ENCODE results near the gene MAT2A. TPM values are rescaled to one million over a fixed set of nuclear protein-coding genes. Genes with fewer than 3 reads are reported as not detected.

MAT2A gene
- total RNA-seq, 1 donor from 2014 or later, result 281 TPM

DNA sequence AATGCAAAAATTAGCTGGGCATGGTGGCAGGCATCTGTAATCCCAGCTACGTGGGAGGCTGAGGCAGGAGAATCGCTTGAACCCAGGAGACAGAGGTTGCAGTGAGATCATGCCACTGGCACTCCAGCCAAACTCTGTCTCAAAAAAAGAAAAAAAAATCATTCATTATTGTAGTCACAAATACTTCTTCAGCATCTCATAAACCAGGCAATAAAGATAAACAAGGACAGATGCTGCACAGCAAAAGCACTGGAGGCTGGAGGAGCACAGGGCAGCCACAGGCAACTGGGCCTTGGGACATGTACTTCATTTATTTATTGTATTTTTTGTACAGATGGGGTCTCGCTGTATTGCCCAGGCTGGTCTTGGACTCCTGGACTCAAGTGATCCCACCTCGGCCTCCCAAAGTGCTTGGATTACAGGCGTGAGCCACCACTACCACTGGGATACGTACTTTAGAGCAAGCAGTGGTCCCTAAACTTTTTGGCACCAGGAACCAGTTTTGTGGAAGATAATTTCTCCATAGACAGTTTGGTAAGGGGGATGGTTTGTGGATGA is 16.8 kb upstream of the MAT2A start:
- no peak for DNase-seq (ENCODE audit: low spot score, unreplicated experiment)
- H3K27ac Mint-ChIP-seq, result no peak overlapping the region
- H3K4me1 Mint-ChIP-seq (ENCODE audit: low read depth), result peaks cover 26% of the 10 kb centered on the region
- no peaks in the 10 kb centered on the region for H3K27me3 Mint-ChIP-seq
- H3K9me3 Mint-ChIP-seq (ENCODE audit: low read depth), result no peaks in the 10 kb centered on the region
- TF ChIP-seq, protein P1, sequence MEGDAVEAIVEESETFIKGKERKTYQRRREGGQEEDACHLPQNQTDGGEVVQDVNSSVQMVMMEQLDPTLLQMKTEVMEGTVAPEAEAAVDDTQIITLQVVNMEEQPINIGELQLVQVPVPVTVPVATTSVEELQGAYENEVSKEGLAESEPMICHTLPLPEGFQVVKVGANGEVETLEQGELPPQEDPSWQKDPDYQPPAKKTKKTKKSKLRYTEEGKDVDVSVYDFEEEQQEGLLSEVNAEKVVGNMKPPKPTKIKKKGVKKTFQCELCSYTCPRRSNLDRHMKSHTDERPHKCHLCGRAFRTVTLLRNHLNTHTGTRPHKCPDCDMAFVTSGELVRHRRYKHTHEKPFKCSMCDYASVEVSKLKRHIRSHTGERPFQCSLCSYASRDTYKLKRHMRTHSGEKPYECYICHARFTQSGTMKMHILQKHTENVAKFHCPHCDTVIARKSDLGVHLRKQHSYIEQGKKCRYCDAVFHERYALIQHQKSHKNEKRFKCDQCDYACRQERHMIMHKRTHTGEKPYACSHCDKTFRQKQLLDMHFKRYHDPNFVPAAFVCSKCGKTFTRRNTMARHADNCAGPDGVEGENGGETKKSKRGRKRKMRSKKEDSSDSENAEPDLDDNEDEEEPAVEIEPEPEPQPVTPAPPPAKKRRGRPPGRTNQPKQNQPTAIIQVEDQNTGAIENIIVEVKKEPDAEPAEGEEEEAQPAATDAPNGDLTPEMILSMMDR (IDR thresholded peaks at IDR 0.05; ENCODE audit: unreplicated experiment), result no peak
- no peak overlapping the region for H3K4me3 Mint-ChIP-seq (ENCODE audit: low read depth)
- no peaks in the 10 kb centered on the region for H3K36me3 Mint-ChIP-seq (ENCODE audit: insufficient read depth)

DNA sequence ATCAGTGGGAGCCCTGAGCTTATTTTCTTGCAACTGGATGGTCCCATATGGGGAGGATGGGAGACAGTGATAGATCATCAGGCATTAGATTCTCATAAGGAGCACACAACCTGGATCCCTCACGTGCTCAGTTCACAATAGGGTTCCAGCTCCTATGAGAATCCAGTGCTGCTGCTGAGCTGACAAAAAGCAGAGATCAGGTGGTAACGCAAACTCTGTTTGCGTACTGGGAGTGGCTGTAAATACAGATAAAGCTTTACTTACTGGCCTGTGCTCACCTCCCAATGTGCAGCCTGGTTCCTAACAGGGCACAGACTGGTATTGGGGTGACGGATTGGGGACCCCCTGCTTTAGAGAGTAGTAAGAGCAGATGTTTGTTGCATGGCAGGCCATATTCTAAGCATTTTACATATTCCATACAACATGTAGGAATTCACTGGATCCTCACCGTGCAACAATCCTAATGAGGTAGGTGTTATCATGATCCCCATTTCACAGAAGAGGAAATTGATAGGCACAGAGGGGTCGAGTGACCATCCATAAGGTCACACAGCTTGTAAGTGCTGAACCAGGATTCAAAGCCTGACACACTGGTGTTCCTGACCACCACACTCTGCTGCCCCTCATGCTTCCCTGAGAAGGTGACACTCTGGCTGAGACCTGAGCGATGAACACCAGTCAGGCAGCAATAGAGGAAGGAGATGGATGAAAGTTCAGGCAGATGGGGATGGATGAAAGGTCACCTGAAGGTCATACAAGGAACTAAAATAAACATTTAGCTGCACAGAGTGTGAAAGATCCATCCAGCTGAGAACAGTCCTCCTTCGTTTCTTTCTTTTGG is 15.7 kb upstream of the MAT2A start:
- no peaks in the 10 kb centered on the region for H3K36me3 Mint-ChIP-seq (ENCODE audit: insufficient read depth)
- TF ChIP-seq, protein P1 (IDR thresholded peaks at IDR 0.05; ENCODE audit: unreplicated experiment), result no peak
- peaks cover 27% of the 10 kb centered on the region for H3K4me1 Mint-ChIP-seq (ENCODE audit: low read depth)
- no peak overlapping the region for H3K4me3 Mint-ChIP-seq (ENCODE audit: low read depth)
- DNase-seq (ENCODE audit: low spot score, unreplicated experiment), result no peak
- H3K27me3 Mint-ChIP-seq, result no peaks in the 10 kb centered on the region
- no peaks in the 10 kb centered on the region for H3K9me3 Mint-ChIP-seq (ENCODE audit: low read depth)
- no peak overlapping the region for H3K27ac Mint-ChIP-seq

DNA sequence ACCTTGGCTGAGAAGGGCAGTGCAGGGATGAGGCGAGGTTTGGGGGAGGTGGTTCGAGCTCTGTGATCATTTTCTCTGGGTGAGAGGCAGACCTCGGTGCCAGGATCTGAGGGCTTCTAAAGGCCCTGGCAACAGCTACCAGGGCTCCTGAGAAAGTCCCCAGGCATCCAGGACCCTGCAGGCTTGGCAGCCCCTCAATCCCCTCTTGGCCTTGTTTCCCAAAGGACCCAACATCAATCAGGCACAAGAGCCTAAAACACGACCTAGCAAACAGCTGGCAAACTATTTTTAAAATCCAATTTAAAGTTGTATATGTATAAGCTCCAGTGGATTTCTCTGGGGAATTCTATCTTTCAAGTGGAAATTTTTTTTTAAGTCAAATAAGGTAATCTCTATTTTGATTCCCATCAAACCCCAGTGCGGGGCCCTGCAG is 15.0 kb upstream of the MAT2A start:
- Mint-ChIP-seq H3K9me3 (ENCODE audit: low read depth) (no peaks in the 10 kb centered on the region), H3K4me1 (ENCODE audit: low read depth) (peaks cover 27% of the 10 kb centered on the region), H3K4me3 (ENCODE audit: low read depth) (no peak overlapping the region), H3K27me3 (no peaks in the 10 kb centered on the region), H3K27ac (peak overlapping the region; percentile 43), H3K36me3 (ENCODE audit: insufficient read depth) (no peaks in the 10 kb centered on the region)
- TF ChIP-seq, protein P1 (IDR thresholded peaks at IDR 0.05; ENCODE audit: unreplicated experiment), result no peak
- DNase-seq (ENCODE audit: low spot score, unreplicated experiment), result no peak

DNA sequence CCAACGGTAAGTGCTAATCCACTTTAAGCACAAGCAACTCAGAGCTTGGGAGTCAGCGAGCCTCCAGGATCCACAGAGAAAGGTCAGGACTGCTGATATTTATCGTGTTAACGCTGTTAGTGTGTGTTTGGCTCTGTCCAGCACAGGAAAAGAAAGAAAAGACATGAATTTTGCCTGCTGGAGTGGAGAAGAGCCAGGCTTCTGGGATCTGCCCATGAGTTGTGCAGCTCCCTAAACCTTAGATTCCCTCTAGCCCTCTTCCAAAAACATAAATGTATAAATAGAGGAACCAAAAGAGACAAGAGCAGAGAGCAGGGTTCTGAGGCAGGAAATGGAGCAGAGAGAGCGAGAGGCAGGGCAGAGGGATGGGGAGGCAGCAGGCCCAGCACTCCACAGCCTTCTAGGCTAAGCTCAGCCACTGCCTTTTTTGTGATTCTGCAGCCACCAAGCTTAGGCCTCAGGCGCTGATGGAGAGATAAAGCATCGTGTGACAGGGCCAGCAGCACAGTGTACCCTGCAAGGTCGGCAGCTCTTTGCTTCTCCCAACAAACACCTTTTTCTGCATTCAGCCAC is 14.5 kb upstream of the MAT2A start:
- H3K27ac Mint-ChIP-seq, result peak overlapping the region; percentile 43
- H3K9me3 Mint-ChIP-seq (ENCODE audit: low read depth), result no peaks in the 10 kb centered on the region
- H3K4me3 Mint-ChIP-seq (ENCODE audit: low read depth), result no peak overlapping the region
- DNase-seq (ENCODE audit: low spot score, unreplicated experiment), result no peak
- H3K27me3 Mint-ChIP-seq, result no peaks in the 10 kb centered on the region
- H3K4me1 Mint-ChIP-seq (ENCODE audit: low read depth), result peaks cover 27% of the 10 kb centered on the region
- TF ChIP-seq, protein P1 (IDR thresholded peaks at IDR 0.05; ENCODE audit: unreplicated experiment), result no peak
- H3K36me3 Mint-ChIP-seq (ENCODE audit: insufficient read depth), result no peaks in the 10 kb centered on the region

DNA sequence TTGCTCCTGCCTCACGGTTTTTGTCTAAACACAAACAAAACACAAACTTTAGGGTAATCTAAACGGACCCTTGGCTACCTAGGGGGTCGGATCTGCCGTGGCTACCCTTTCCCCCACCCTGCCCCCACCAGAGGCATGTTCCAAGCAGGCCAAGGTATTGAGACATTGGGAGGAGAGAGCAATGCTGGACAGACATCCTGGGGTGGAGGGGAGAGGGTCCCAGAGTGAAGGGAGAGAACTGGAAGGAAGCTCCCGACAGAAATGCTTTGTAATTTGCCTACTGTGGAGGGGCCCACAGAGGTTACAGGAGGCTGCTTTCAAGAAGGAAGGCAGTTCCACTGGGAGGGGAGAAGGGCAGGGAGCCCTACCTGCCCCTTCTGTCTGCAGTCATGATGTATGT is 13.9 kb upstream of the MAT2A start:
- TF ChIP-seq, protein P1 (IDR thresholded peaks at IDR 0.05; ENCODE audit: unreplicated experiment), result no peak
- Mint-ChIP-seq H3K27ac (no peak overlapping the region), H3K9me3 (ENCODE audit: low read depth) (no peaks in the 10 kb centered on the region), H3K4me1 (ENCODE audit: low read depth) (peaks cover 27% of the 10 kb centered on the region), H3K36me3 (ENCODE audit: insufficient read depth) (no peaks in the 10 kb centered on the region), H3K4me3 (ENCODE audit: low read depth) (no peak overlapping the region), H3K27me3 (no peaks in the 10 kb centered on the region)
- DNase-seq (ENCODE audit: low spot score, unreplicated experiment), result no peak
